Lower lobe of right lung (tissue), 2 donors: ENCODE measurements around the gene NEDD9. TPM values are rescaled to one million over a fixed set of nuclear protein-coding genes. Genes with fewer than 3 reads are reported as not detected.

ENCODE experiments used
- ATAC-seq, 2 donors: fragments of 200-7000 bp; cut with Tn5 transposase; one replicate each; pipeline ENCODE4 v1.9.1; 2020 to 2022; ENCODE audit warnings: mild to moderate bottlenecking in 2 of 2, moderate library complexity in 2 of 2
- DNase-seq: peaks from one replicate; pipeline ENCODE4 v3.0.0-alpha.2; 2020
- H3K27ac ChIP-seq: fragments of 200-600 bp; one replicate; pipeline ENCODE4 v1.8.0; 2022
- H3K27me3 ChIP-seq: fragments of 200-600 bp; one replicate; pipeline ENCODE4 v1.8.0; 2022; ENCODE audit warnings: low read depth
- H3K36me3 ChIP-seq: fragments of 200-600 bp; one replicate; pipeline ENCODE4 v1.8.0; 2022; ENCODE audit warnings: mild to moderate bottlenecking
- H3K4me1 ChIP-seq: fragments of 200-600 bp; one replicate; pipeline ENCODE4 v1.8.0; 2022
- H3K4me3 ChIP-seq: fragments of 200-600 bp; one replicate; pipeline ENCODE4 v1.8.0; 2022; ENCODE audit warnings: mild to moderate bottlenecking
- H3K9me3 ChIP-seq: fragments of 200-600 bp; one replicate; pipeline ENCODE4 v1.8.0; 2022
- intact Hi-C: fragments of 100-400 bp; cut with DNase I; formaldehyde crosslinking; loops from one replicate; pipeline ENCODE4 v1.11.0; 2022
- total RNA-seq: library from RNA; stranded (reverse); fragmentation: NEBNext Ultra II Directional; extraction: Animal tissue kit (Norgen Biotek cat#: 25700); gene quantifications from one replicate; pipeline ENCODE4 v1.2.1, GENCODE V29; 2021
- TF ChIP-seq, protein P1 (sequence below): fragments of 200-600 bp; IDR thresholded peaks from one replicate; pipeline ENCODE4 v1.8.0; 2022; ENCODE audit warnings: antibody characterized with exemption, mild to moderate bottlenecking
- donor health status: DM: no; HTN: yes; CAD: no; lungs with severe emphysema.

The NEDD9 gene
- total RNA-seq, 1 donor from 2014 or later: 127 TPM

- Histone ChIP-seq H3K27ac (peak overlapping the region; percentile 69), H3K36me3 (peaks cover 75% of the 10 kb centered on the region), H3K27me3 (no peaks in the 10 kb centered on the region), H3K9me3 (no peaks in the 10 kb centered on the region), H3K4me1 (peaks cover 65% of the 10 kb centered on the region), H3K4me3 (no peak overlapping the region)
- intact Hi-C loops: no loop called here
- peak; percentile 53 to 58 for ATAC-seq
- TF ChIP-seq, protein P1, sequence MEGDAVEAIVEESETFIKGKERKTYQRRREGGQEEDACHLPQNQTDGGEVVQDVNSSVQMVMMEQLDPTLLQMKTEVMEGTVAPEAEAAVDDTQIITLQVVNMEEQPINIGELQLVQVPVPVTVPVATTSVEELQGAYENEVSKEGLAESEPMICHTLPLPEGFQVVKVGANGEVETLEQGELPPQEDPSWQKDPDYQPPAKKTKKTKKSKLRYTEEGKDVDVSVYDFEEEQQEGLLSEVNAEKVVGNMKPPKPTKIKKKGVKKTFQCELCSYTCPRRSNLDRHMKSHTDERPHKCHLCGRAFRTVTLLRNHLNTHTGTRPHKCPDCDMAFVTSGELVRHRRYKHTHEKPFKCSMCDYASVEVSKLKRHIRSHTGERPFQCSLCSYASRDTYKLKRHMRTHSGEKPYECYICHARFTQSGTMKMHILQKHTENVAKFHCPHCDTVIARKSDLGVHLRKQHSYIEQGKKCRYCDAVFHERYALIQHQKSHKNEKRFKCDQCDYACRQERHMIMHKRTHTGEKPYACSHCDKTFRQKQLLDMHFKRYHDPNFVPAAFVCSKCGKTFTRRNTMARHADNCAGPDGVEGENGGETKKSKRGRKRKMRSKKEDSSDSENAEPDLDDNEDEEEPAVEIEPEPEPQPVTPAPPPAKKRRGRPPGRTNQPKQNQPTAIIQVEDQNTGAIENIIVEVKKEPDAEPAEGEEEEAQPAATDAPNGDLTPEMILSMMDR: no peak
- no peak for DNase-seq
These were observed 37.9 kb downstream of the NEDD9 start for GRCh38 chr6:11194356-11195218.

DNA sequence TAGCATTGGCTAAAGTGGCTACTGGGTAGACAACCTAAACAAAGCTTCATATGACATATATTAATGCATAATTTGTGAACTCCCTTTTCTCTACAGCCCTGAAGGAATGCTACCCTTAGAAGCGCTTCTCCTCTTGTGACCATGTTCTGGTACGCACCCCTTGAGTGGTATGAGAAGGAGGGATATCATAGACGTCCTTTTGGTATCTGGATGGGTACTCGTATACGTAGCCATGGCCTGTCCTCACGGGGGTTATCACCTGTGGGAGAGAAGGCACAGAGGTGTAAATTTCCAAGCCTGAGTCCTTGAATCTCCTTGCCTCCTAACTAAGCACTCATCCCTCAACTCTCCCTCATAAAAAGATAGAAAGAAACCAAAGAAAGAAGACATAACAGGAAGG, 39.0 kb downstream of the NEDD9 start:
- TF ChIP-seq, protein P1: no peak
- Histone ChIP-seq H3K36me3 (peaks cover 78% of the 10 kb centered on the region), H3K4me3 (no peak overlapping the region), H3K27me3 (no peaks in the 10 kb centered on the region), H3K27ac (no peak overlapping the region), H3K4me1 (peaks cover 53% of the 10 kb centered on the region), H3K9me3 (no peaks in the 10 kb centered on the region)
- intact Hi-C loops: no loop called here
- no peak for ATAC-seq
- no peak for DNase-seq

DNA sequence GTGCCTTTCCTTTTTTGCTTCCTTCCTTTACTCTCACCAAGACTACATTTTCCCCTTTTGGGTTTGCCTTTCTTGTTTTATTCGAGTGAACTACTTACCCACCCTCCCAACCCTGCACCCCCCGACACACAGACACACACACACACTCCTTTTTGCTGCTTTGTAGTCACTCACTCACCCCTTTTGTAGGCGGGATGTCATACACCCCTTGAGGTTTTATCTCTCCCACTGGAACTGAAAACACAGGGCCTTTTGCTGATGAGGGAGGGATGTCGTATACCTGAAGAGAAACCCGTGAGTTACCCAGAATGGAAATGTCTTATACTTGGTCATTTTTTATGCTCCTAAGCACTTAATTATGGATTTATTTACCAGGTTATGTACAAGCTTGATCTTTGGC, 40.3 kb downstream of the NEDD9 start:
- no peak for DNase-seq
- no peak for ATAC-seq
- H3K36me3 ChIP-seq: peaks cover 79% of the 10 kb centered on the region
- no peak overlapping the region for H3K27ac ChIP-seq
- no peak overlapping the region for H3K4me3 ChIP-seq
- H3K9me3 ChIP-seq: no peaks in the 10 kb centered on the region
- TF ChIP-seq, protein P1: no peak
- intact Hi-C loops: no loop called here
- no peaks in the 10 kb centered on the region for H3K27me3 ChIP-seq
- peaks cover 40% of the 10 kb centered on the region for H3K4me1 ChIP-seq

DNA sequence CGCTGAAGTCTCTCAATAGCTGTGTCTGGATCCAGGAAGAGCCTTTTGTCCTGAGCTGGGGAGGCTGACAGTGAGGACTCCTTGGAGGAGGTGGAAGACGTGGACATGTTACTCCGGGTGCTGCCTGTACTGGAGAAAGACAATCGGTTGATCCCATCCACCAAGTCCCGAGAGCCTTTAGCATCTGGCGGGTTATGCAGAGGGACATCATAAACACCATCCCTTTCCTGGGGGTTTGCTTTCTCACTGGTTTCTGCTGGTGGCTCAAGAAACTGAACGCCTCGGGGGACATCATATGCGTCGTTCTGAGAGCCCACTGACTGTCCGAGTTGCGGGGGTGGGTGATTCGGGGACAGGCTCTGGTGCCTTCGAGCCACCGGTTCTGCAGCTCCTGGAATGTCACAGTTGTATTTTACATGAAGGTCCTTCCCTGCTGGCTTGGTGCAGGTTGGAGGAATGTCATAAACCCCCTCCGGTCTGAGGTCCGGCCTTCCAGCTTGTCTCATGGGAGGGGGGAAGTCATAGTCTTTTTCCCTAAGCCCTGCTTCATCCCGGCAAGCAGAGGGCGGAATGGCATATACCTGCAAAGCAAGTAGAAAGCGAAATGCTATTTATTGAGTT, 41.7 kb downstream of the NEDD9 start:
- Histone ChIP-seq H3K27ac (no peak overlapping the region), H3K36me3 (peaks cover 88% of the 10 kb centered on the region), H3K4me1 (peaks cover 27% of the 10 kb centered on the region), H3K4me3 (no peak overlapping the region), H3K9me3 (no peaks in the 10 kb centered on the region), H3K27me3 (no peaks in the 10 kb centered on the region)
- DNase-seq: no peak
- TF ChIP-seq, protein P1: no peak
- intact Hi-C loops: no loop called here
- ATAC-seq: no peak

DNA sequence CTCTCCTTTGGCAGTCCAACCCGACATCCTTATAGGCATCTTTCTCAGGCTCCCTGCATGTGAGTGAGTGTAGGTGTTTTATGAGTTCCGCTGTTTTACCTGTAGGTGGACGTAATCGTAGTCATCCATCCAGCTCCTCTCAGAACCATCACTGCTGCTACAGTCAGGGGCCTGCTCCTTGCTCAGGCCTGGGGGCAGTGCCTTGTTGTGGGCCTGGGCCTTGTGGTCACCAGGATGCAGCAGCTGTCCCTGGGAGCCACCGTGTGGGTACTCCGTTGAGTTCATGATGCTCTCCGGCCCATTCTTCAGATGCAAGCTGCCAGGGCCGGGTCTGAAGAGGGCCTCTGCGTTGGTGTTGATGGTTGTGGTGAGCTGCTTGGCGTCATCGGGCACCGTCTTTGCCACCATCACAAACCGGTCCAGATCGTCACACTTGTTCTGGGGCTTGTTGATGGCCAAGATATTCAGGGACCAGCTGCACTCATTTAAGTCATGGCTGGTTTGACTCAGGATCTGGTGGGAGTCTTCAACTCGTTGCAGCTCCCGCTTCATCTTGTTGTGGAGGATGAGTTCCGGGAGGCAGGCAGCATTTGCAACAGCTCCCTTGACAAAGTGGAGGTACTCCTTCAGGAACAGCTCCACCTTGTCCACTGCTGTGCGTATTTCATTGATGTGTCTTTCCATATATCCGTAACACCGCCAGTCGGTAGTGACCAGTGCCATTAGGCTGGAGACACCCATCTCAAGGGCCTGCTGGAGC, 42.4 kb downstream of the NEDD9 start:
- Histone ChIP-seq H3K9me3 (no peaks in the 10 kb centered on the region), H3K4me3 (no peak overlapping the region), H3K36me3 (peaks cover 95% of the 10 kb centered on the region), H3K4me1 (peaks cover 21% of the 10 kb centered on the region), H3K27me3 (no peaks in the 10 kb centered on the region), H3K27ac (no peak overlapping the region)
- TF ChIP-seq, protein P1: no peak
- DNase-seq (no peak), ATAC-seq (peak in 1 of 2 donors; percentile 8)
- intact Hi-C loops: no loop called here
